HepG2 (cell line): ENCODE results near the gene BTAF1. TPM values are rescaled to one million over a fixed set of nuclear protein-coding genes. Genes with fewer than 3 reads are reported as not detected.

Experiments
- ATAC-seq: fragments of 200-7000 bp; cut with Tn5 transposase; 3 replicates; pipeline ENCODE4 v1.9.1; 2020; ENCODE audit warnings: mild to moderate bottlenecking, moderate library complexity
- BruUV-seq: library from RNA; stranded (reverse); fragments of 400-500 nt; replicated peaks from 2 replicates; lab custom pipeline; 2021; lab: Mats Ljungman, UMichigan
- CTCF ChIA-PET: fragments of 300-600 bp; formaldehyde crosslinking; extraction: SDS; loops from one replicate; lab custom pipeline; 2021; ENCODE audit warnings: low total read pairs, inconsistent platforms, low intra/inter-chr PET ratio; lab: Yijun Ruan, JAX
- POLR2A ChIA-PET: fragments of 350-600 bp; sonication (Branson Sonifier 250); formaldehyde crosslinking; loops from one replicate; lab custom pipeline; 2020; ENCODE audit warnings: antibody characterized with exemption, inconsistent platforms; lab: Yijun Ruan, JAX
- DNase-seq: peaks from one replicate; pipeline ENCODE4 v3.0.0-alpha.2; 2015; ENCODE audit warnings: low spot score
- FAIRE-seq: peaks from 3 replicates; lab custom pipeline; 2011; peaks lifted over from hg19 to GRCh38; lab: Jason Lieb, UNC
- H2AFZ ChIP-seq: one replicate; pipeline ENCODE4 v1.6.1; 2011; ENCODE audit warnings: low read length, inconsistent platforms
- H3K27ac ChIP-seq: fragments of 300-600 bp; 3 replicates; pipeline ENCODE4 v1.8.0; 2011; ENCODE audit warnings: mixed run types, mild to moderate bottlenecking, mixed read lengths, low read length, inconsistent platforms; ENCODE audit not compliant: insufficient read depth; ENCODE audit errors: extremely low read length
- H3K27me3 ChIP-seq, 2 experiments: fragments of 200-600 bp in 1 of 2; 2 replicates in 1 of 2; 3 replicates in 1 of 2; pipeline versions ENCODE4 v1.6.0 to v1.8.0; 2011; ENCODE audit warnings: low read length in 2 of 2, mild to moderate bottlenecking in 2 of 2, moderate library complexity in 2 of 2, inconsistent platforms in 1 of 2; ENCODE audit not compliant: insufficient read depth in 2 of 2, control insufficient read depth in 1 of 2
- H3K36me3 ChIP-seq, 2 experiments: fragments of 200-600 bp in 1 of 2; replicated peaks in 1 of 2; 2 replicates in 1 of 2; 3 replicates in 1 of 2; pipeline versions ENCODE4 v1.5.1 to v1.8.0; 2011; ENCODE audit warnings: low read length in 2 of 2, inconsistent platforms in 1 of 2; ENCODE audit not compliant: insufficient read depth in 2 of 2, control insufficient read depth in 1 of 2
- H3K4me1 ChIP-seq: 2 replicates; pipeline ENCODE4 v1.5.1; 2012; ENCODE audit warnings: low read length, inconsistent platforms; ENCODE audit not compliant: insufficient read depth
- H3K4me2 ChIP-seq: 2 replicates; pipeline ENCODE4 v1.6.0; 2011; ENCODE audit warnings: low read depth, low read length, inconsistent platforms
- H3K4me3 ChIP-seq, 3 experiments: fragments of 200-600 bp in 1 of 3; sonication (generic), shearing (Covaris generic) in 1 of 3; replicated peaks in 1 of 3; 2 replicates each; pipeline ENCODE4 v1.5.1; 2011 to 2016; ENCODE audit warnings: low read length in 3 of 3, inconsistent platforms in 2 of 3, low read depth in 2 of 3, mild to moderate bottlenecking in 2 of 3, control low read depth in 1 of 3, mixed read lengths in 1 of 3; ENCODE audit not compliant: insufficient read depth in 1 of 3
- H3K79me2 ChIP-seq: one replicate; pipeline ENCODE4 v1.6.1; 2011; ENCODE audit warnings: low read length, inconsistent platforms; ENCODE audit not compliant: insufficient read depth
- H3K9ac ChIP-seq: 2 replicates; pipeline ENCODE4 v1.6.0; 2011; ENCODE audit warnings: mild to moderate bottlenecking, low read depth, low read length, inconsistent platforms; ENCODE audit not compliant: insufficient read depth
- H3K9me3 ChIP-seq: 2 replicates; pipeline ENCODE4 v1.5.1; 2012; ENCODE audit warnings: mild to moderate bottlenecking, low read length
- H4K20me1 ChIP-seq: 2 replicates; pipeline ENCODE4 v1.6.0; 2011; ENCODE audit warnings: inconsistent platforms, mild to moderate bottlenecking, low read length, moderate library complexity; ENCODE audit not compliant: insufficient read depth
- GATAD2A ChIP-seq: IDR thresholded peaks from 2 replicates; pipeline ENCODE4 v1.6.1; 2016
- JUND ChIP-seq: sonication (generic); formaldehyde crosslinking; IDR thresholded peaks from 2 replicates; pipeline ENCODE4 v1.8.0; 2022; ENCODE audit warnings: mild to moderate bottlenecking, missing genetic modification reagents
- KDM2A ChIP-seq: sonication (generic); formaldehyde crosslinking; IDR thresholded peaks from 2 replicates; pipeline ENCODE4 v1.4.0; 2020; ENCODE audit warnings: low read depth, missing genetic modification reagents, borderline replicate concordance
- NAIF1 ChIP-seq: sonication (generic); formaldehyde crosslinking; IDR thresholded peaks from 2 replicates; pipeline ENCODE4 v1.5.0; 2020; ENCODE audit warnings: mild to moderate bottlenecking, missing genetic modification reagents, borderline replicate concordance
- NR2F1 ChIP-seq, 2 experiments: fragments of 450-650 bp in 1 of 2; formaldehyde crosslinking in 1 of 2; IDR thresholded peaks; 2 replicates each; pipeline versions ENCODE4 v1.5.0 to v1.6.1; 2016 to 2020; ENCODE audit warnings: mild to moderate bottlenecking in 1 of 2, missing compliant biosample characterization in 1 of 2, missing genetic modification reagents in 1 of 2, moderate library complexity in 1 of 2
- PCBP1 ChIP-seq: fragments of 200-400 bp; formaldehyde crosslinking; IDR thresholded peaks from 2 replicates; pipeline ENCODE4 v1.6.1; 2017; ENCODE audit warnings: mild to moderate bottlenecking, low read depth, low read length, borderline replicate concordance
- POLR2G ChIP-seq: fragments of 200-400 bp; formaldehyde crosslinking; IDR thresholded peaks from 2 replicates; pipeline ENCODE4 v1.6.1; 2018; ENCODE audit warnings: mild to moderate bottlenecking, low read depth, low read length, moderate library complexity
- RXRA ChIP-seq: sonication (generic); formaldehyde crosslinking; IDR thresholded peaks from 2 replicates; pipeline ENCODE4 v1.5.1; 2020; ENCODE audit warnings: missing genetic modification reagents
- SMARCC2 ChIP-seq: fragments of 450-650 bp; IDR thresholded peaks from 2 replicates; pipeline ENCODE4 v1.6.1; 2017; ENCODE audit warnings: antibody characterized with exemption, mild to moderate bottlenecking
- USF2 ChIP-seq, 2 experiments: sonication (generic) in 1 of 2; formaldehyde crosslinking in 1 of 2; IDR thresholded peaks; 2 replicates each; pipeline versions ENCODE4 v1.5.1 to v1.6.1; 2011 to 2020; ENCODE audit warnings: borderline replicate concordance in 1 of 2, low read depth in 1 of 2, low read length in 1 of 2, mild to moderate bottlenecking in 1 of 2, missing genetic modification reagents in 1 of 2, moderate library complexity in 1 of 2
- YY1 ChIP-seq: IDR thresholded peaks from 2 replicates; pipeline ENCODE4 v1.6.1; 2011; ENCODE audit warnings: low read length, low read depth, moderate library complexity, mild to moderate bottlenecking; ENCODE audit not compliant: insufficient read depth, insufficient replicate concordance
- ZNF598 ChIP-seq: sonication (generic); formaldehyde crosslinking; IDR thresholded peaks from 2 replicates; pipeline ENCODE4 v1.5.1; 2020; ENCODE audit warnings: mild to moderate bottlenecking, missing genetic modification reagents, borderline replicate concordance
- ZNF780A ChIP-seq: sonication (generic); formaldehyde crosslinking; IDR thresholded peaks from 2 replicates; pipeline ENCODE4 v1.8.0; 2022; ENCODE audit warnings: mild to moderate bottlenecking, missing genetic modification reagents, moderate library complexity
- WGBS: methylation state at CpG from one replicate; pipeline ENCODE4 v1.1.6; 2017; ENCODE audit warnings: low lambda C conversion rate; 5-methylcytosine and 5-hydroxymethylcytosine counted together
- in situ Hi-C: cut with HindIII; loops from 2 replicates; pipeline ENCODE4 v1.10.0; 2017; ENCODE audit warnings: low pct_unique_long_range_greater_than_20kb; ENCODE audit not compliant: extremely low pct_ligation_motif_present
- intact Hi-C: fragments of 100-400 bp; cut with micrococcal nuclease; formaldehyde crosslinking; loops from one replicate; pipeline ENCODE4 v1.10.0; 2022; ENCODE audit not compliant: unreplicated experiment
- polyA plus RNA-seq, 8 experiments: library from polyadenylated mRNA; depleted of rRNA in 3 of 8; stranded (reverse) in 7 of 8; unstranded in 1 of 8; fragments of >200 nt; fragmentation: Illumina TruSeq in 4 of 8; extraction: Trizol in 4 of 8; gene quantifications; 2 replicates each; pipeline versions ENCODE4 v1.2.1 to v1.2.3, GENCODE V29; 2011 to 2016; ENCODE audit warnings: low read depth in 4 of 8, missing spikeins in 1 of 8, mixed read lengths in 1 of 8; ENCODE audit not compliant: insufficient read depth in 1 of 8
- total RNA-seq, 5 experiments: library from RNA; depleted of rRNA; stranded (reverse); fragments of >200 nt; fragmentation: Illumina TruSeq; extraction: Trizol; gene quantifications; 2 replicates each; pipeline ENCODE4 v1.2.3, GENCODE V29; 2016; ENCODE audit warnings: low read depth in 1 of 5
- TF ChIP-seq, protein P1 (sequence below): sonication (generic); formaldehyde crosslinking; IDR thresholded peaks from 2 replicates; pipeline ENCODE4 v1.5.1; 2020; ENCODE audit warnings: mild to moderate bottlenecking, missing genetic modification reagents, moderate library complexity
- TF ChIP-seq, protein P2 (sequence below): sonication (generic); formaldehyde crosslinking; IDR thresholded peaks from 2 replicates; pipeline ENCODE4 v1.5.0; 2020; ENCODE audit warnings: mild to moderate bottlenecking, missing genetic modification reagents

Gene BTAF1
- total and polyA plus RNA-seq, 2 of the 13 experiments (the other 11 are each of a cell fraction or from before 2014, with no cell fraction given), result 38.6 to 54.1 TPM

DNA sequence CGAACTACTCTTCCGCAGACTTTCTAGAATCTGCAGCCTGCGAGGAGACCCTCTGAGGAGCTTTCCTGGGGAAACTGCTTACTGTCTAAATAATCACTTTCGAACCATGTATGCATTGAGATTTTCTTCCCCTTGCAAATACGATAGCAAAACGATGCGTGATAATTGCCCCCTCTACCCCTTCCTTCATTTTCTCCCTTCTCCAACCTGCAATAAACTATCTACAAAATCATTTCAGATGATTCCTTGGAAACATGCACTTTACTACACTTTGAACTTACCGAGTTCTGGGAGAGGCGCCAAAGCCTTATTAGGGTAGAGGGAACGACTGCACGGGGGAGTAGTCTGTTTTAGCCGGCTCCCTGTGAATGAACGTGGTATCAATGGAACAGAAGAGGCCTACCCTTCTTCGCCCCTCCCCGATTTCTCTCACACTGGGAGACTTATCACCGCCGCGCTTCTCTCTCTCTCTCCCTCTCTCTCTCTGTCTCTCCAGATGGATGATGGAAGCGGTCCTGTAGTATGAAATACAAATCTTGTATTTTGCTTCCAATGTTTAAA, 14.4 kb upstream of the BTAF1 start, which contains the start of gene FGFBP3:
Gene FGFBP3, minus strand, starts transcription at position 370 of the 561 bp plus-strand sequence. CDS start 517 bp downstream, outside the sequence.
- peak within 1 kb of the TSS; percentile 61 for H3K27ac ChIP-seq
- H2AFZ ChIP-seq, result peak within 1 kb of the TSS; percentile 79
- no peaks in the 10 kb centered on the region for H4K20me1 ChIP-seq
- ChIA-PET POLR2A (interaction anchor here (1.0 to 2.2 kb wide), 4 partner anchors 10 to 22 kb away, joined by 3 to 13 read pairs (median 9); partner anchors contain the start of gene BTAF1), CTCF (interaction anchor here (1.2 to 1.7 kb wide), 2 partner anchors 52 to 151 kb away, joined by 3 to 6 read pairs; no protein-coding TSS in a partner anchor)
- peak within 1 kb of the TSS; percentile 69 to 80 (median 78) for H3K4me3 ChIP-seq
- intact Hi-C loops, result loop anchor here (1.0 to 2.0 kb wide), 2 partner anchors 16 to 53 kb away; no protein-coding TSS in a partner anchor
- H3K9ac ChIP-seq, result peak within 1 kb of the TSS; percentile 70
- under 1% methylated on average over 19 of the region's 19 CpGs for WGBS
- in situ Hi-C loops, result loop anchor here (5.0 kb wide), 1 partner anchor 152 kb away; no protein-coding TSS in a partner anchor
- DNase-seq (peak; percentile 34), FAIRE-seq (no peak), ATAC-seq (peak; percentile 61)
- no peaks in the 10 kb centered on the region for H3K36me3 ChIP-seq
- peaks cover 2% of the 10 kb centered on the region for H3K79me2 ChIP-seq
- H3K27me3 ChIP-seq, result no peaks in the 10 kb centered on the region; a peak in 1 of 5 replicates
- BruUV-seq, result TSS peak; percentile 56
- peak within 1 kb of the TSS; percentile 89 for H3K4me2 ChIP-seq
- no peaks in the 10 kb centered on the region for H3K9me3 ChIP-seq
- H3K4me1 ChIP-seq, result peaks cover 37% of the 10 kb centered on the region
- TF ChIP-seq RXRA (CRISPR knock-in tag) (0 out of 2 replicates have a peak, but pooled peaks have one; percentile 3), USF2 (IDR thresholded peaks at IDR 0.05; ENCODE audit: low read depth, low read length) (no peak), USF2 (CRISPR knock-in tag; IDR thresholded peaks at IDR 0.05; ENCODE audit: borderline replicate concordance) (0 out of 2 replicates have a peak, but pooled peaks have one; percentile 45), ZNF780A (CRISPR knock-in tag) (no peak), KDM2A (CRISPR knock-in tag) (no peak), YY1 (no peak), POLR2G (no peak), ZNF598 (CRISPR knock-in tag) (0 out of 2 replicates have a peak, but pooled peaks have one; percentile 0), PCBP1 (no peak), SMARCC2 (no peak), NAIF1 (CRISPR knock-in tag) (no peak), JUND (CRISPR knock-in tag) (0 out of 2 replicates have a peak, but pooled peaks have one; percentile 3), NR2F1 (CRISPR knock-in tag; IDR thresholded peaks at IDR 0.05) (no peak), GATAD2A (no peak)
- TF ChIP-seq, protein P1, sequence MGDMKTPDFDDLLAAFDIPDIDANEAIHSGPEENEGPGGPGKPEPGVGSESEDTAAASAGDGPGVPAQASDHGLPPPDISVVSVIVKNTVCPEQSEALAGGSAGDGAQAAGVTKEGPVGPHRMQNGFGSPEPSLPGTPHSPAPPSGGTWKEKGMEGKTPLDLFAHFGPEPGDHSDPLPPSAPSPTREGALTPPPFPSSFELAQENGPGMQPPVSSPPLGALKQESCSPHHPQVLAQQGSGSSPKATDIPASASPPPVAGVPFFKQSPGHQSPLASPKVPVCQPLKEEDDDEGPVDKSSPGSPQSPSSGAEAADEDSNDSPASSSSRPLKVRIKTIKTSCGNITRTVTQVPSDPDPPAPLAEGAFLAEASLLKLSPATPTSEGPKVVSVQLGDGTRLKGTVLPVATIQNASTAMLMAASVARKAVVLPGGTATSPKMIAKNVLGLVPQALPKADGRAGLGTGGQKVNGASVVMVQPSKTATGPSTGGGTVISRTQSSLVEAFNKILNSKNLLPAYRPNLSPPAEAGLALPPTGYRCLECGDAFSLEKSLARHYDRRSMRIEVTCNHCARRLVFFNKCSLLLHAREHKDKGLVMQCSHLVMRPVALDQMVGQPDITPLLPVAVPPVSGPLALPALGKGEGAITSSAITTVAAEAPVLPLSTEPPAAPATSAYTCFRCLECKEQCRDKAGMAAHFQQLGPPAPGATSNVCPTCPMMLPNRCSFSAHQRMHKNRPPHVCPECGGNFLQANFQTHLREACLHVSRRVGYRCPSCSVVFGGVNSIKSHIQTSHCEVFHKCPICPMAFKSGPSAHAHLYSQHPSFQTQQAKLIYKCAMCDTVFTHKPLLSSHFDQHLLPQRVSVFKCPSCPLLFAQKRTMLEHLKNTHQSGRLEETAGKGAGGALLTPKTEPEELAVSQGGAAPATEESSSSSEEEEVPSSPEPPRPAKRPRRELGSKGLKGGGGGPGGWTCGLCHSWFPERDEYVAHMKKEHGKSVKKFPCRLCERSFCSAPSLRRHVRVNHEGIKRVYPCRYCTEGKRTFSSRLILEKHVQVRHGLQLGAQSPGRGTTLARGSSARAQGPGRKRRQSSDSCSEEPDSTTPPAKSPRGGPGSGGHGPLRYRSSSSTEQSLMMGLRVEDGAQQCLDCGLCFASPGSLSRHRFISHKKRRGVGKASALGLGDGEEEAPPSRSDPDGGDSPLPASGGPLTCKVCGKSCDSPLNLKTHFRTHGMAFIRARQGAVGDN (CRISPR knock-in tag), result no peak; the same call in 1 of the 2 replicates
- TF ChIP-seq, protein P2, sequence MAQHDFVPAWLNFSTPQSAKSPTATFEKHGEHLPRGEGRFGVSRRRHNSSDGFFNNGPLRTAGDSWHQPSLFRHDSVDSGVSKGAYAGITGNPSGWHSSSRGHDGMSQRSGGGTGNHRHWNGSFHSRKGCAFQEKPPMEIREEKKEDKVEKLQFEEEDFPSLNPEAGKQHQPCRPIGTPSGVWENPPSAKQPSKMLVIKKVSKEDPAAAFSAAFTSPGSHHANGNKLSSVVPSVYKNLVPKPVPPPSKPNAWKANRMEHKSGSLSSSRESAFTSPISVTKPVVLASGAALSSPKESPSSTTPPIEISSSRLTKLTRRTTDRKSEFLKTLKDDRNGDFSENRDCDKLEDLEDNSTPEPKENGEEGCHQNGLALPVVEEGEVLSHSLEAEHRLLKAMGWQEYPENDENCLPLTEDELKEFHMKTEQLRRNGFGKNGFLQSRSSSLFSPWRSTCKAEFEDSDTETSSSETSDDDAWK (CRISPR knock-in tag), result no peak
